HG03159 (cell line): ENCODE results near the gene SGCE.
"Not testable (repeated sequence)": the region's sequence is repeated elsewhere in the genome, so short reads cannot be mapped to it uniquely, and the experiment has no call there.

Source experiments
- ATAC-seq: cut with Tn5 transposase; IDR thresholded peaks from one replicate; pipeline ENCODE4 v1.9.1; 2021; ENCODE audit warnings: mild to moderate bottlenecking, moderate library complexity; ENCODE audit not compliant: unreplicated experiment

SGCE gene

GRCh38 chr7:94655848-94656657 is at the start of gene SGCE:
SGCE (minus strand) TSS chr7:94656133; CDS start chr7:94656098, 35 bp downstream.
- no peak for ATAC-seq

- not testable (repeated sequence) for ATAC-seq
Measured at GRCh38 chr7:94705155-94706021, 49.5 kb upstream of the SGCE start.

- no peak for ATAC-seq
Measured at GRCh38 chr7:94701555-94701973, 45.6 kb upstream of the SGCE start.

- ATAC-seq = no peak
Measured at GRCh38 chr7:94700926-94701554, 45.1 kb upstream of the SGCE start.

- no peak for ATAC-seq
Measured at GRCh38 chr7:94698275-94698674, 42.3 kb upstream of the SGCE start.

- no peak for ATAC-seq
Measured at GRCh38 chr7:94697035-94697974, 41.4 kb upstream of the SGCE start.

- ATAC-seq = no peak
Measured at GRCh38 chr7:94687810-94688209, 31.9 kb upstream of the SGCE start.

GRCh38 chr7:94687076-94687475 is 31.1 kb upstream of the SGCE start:
- no peak for ATAC-seq

GRCh38 chr7:94683066-94683465 is 27.1 kb upstream of the SGCE start:
- no peak for ATAC-seq

- no peak for ATAC-seq
Measured at GRCh38 chr7:94679358-94679757, 23.4 kb upstream of the SGCE start.

- no peak for ATAC-seq
Measured at GRCh38 chr7:94676431-94676830, 20.5 kb upstream of the SGCE start.

- no peak for ATAC-seq
Measured at GRCh38 chr7:94675356-94675755, 19.4 kb upstream of the SGCE start.

GRCh38 chr7:94671444-94672235 is 15.7 kb upstream of the SGCE start:
- no peak for ATAC-seq

- no peak for ATAC-seq
Measured at GRCh38 chr7:94669773-94670495, 14.0 kb upstream of the SGCE start.

- no peak for ATAC-seq
Measured at GRCh38 chr7:94666879-94667587, 11.1 kb upstream of the SGCE start.

- ATAC-seq = no peak
Measured at GRCh38 chr7:94665426-94665825, 9.5 kb upstream of the SGCE start.

- ATAC-seq = no peak
Measured at GRCh38 chr7:94664023-94664422, 8.1 kb upstream of the SGCE start.

- no peak for ATAC-seq
Measured at GRCh38 chr7:94662548-94662947, 6.6 kb upstream of the SGCE start.
